Hematopoietic multipotent progenitor cell treated with erythropoietin and hydrocortisone succinate and interleukin-3 and kit ligand, for 6 days (in vitro differentiated cells): Measurements from ENCODE around the gene ODAD2.
A peak's percentile ranks its signal among the peaks of the same experiment; 100 is the strongest.

ENCODE experiments used
- DNase-seq: peaks from one replicate; pipeline ENCODE4 v3.0.0-alpha.2; 2015

Gene ODAD2

GRCh38 chr10:27833792-27834191, 165.1 kb downstream of the ODAD2 start:
- no peak for DNase-seq

DNA sequence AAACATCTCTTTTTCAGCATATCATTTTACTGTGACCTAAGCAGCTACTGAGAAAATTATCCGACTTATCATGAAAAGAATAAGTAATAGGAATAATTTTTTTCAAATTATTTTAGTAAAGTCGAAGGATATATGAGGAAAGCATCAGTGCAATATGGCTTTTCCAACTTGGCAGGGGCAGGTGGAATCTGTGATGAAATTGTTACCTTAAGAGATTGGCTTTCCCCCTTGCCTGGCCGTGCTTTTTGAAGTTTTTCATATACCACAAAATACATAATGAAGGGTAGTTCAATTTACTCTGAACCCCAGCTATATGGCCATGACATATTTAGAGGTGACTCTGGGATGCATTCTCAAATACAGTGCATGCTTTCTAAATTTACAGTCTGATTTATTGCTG, 166.1 kb downstream of the ODAD2 start:
- no peak for DNase-seq

DNA sequence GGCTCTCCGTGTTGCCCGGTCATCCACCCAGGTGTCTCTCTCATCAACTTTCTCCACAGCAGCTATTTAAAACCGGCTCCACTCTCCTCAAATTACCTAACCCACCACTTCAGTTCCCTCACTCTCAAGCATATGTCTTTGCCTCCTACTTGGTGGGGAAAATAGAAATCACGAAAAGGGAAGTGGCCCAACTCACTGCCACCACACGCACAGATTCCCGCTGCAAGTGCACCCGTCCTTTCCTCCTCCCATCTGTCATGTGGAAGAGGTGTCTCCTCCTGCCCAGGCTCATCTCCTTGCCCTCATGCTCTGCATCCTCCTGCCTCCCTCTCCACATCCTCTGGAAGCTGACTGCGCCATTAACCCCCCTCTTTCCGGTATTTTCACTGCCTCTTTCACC, 172.5 kb downstream of the ODAD2 start:
- DNase-seq = no peak

GRCh38 chr10:27822301-27822700, 176.6 kb downstream of the ODAD2 start:
- no peak for DNase-seq

DNA sequence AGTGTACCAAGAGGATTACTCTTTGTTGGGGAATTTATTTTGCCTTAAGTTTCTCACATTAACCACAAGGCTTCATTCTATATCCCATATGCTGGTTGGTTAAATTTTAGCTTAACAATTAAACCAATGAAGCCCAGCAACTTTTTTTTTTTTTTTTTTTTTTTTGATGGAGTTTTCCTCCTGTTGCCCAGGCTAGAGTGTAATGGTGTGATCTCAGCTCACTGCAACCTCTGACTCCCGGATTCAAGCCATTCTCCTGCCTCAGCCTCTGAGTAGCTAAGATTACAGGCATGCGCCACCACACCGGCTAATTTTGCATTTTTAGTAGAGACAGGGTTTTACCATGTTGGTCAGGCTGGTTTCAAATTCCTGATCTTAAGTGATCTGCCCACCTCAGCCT, 178.2 kb downstream of the ODAD2 start:
- DNase-seq = no peak

DNA sequence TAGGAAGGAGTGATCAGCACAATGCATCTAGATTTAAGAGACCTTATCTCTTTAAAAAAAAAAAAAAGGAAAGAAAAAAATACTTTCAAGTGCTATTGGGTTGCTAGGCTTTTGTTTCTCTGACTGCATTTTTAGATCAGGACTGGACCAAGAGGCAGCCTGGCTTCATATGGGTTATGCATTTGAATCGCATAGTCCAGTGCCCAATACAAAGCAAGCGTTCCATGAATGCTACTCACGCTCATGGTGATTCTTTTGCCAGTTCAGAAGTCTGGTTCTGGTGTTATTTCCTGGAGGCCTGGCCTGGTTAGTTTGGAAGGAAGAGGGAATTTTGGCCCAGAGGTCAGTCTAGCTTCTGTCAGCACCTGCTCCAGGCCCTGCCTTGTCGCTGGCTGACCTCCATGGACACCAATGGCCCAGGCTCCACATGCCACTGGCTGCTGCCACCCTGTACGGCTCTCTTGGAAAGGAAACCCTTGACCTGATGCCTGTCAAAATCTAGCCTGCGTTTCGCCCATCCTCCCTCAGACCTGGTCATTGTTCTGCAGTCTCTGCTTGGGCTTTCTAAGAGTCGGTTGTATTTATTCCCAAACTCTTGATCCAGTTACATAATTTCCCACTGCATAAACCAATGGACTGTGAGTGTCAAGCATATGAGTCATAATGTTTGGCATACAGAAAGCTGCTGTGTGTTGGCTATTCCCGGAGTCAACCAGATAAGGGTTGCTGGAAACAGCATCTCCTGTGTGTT, 178.9 kb downstream of the ODAD2 start:
- no peak for DNase-seq

DNA sequence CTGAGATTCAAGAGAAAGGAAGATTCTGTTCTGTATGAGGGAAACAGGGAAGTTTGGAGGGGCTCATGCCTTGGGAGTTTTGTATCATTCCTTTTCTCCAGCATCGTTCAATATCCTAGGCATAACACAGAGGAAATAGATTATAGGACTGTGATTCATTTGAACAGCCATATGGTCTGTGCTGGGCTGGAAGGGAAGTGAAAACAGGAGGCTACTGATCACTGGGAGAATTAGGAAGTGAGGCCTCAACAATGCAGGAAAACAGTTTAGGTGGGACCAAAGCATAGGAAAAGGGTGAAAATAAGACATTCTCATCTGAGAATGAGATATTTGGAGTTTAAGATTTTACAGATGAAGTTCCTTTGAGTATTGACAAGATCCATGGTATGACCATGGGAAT, 182.6 kb downstream of the ODAD2 start:
- no peak for DNase-seq

DNA sequence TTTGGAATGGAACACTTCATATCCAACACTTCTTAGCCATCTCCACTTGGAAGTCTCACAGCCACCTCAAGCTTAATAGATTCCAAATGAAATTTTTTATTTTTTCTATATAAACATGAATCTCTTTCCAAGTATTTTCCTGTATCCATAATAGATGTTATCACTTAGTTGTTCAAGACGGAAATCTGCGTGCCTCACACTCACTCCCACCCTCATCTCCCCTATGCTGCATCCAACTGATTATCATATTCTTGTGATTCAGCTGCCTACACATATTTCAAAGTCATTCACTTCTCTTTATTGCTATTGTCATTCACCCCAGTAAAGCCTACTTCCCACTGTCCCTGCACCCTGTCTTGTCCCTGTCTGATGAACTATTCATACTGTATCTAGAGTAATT, 183.0 kb downstream of the ODAD2 start:
- DNase-seq = no peak

- DNase-seq = no peak
These were observed 183.6 kb downstream of the ODAD2 start for GRCh38 chr10:27815261-27815660.

GRCh38 chr10:27805180-27805579, 193.7 kb downstream of the ODAD2 start:
- DNase-seq = no peak

GRCh38 chr10:27804136-27804535, 194.7 kb downstream of the ODAD2 start:
- DNase-seq = no peak

DNA sequence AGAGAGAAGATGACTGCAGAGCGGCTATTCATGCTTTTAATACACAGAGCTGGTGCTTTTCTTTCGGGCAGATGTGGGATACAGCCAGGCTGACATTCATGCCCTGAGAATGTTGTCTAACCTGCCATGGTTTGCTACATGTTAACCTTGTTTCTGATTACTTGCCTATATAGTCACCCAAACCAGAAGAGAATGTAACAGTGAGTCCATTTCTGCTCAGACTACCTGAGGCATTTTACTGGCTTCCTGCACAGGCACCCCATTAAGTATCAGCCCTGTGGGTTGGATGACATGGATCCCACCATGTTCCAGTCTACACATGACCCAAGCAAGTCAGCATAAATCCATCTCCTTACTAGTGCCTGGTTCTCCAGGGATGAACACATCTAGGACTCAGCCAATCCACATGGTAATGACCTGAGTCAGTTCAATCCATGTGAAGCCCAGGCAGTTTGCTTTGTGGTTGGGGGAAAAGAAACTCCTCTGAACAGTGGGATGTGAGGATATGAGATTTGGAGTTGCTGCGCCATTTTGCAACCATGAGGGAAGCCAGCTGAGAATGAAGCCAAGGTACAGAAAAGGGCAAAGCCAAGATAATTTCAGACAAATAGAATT, 197.6 kb downstream of the ODAD2 start:
- DNase-seq = no peak

- DNase-seq = no peak
These were observed 199.8 kb downstream of the ODAD2 start for GRCh38 chr10:27799046-27799445.

DNA sequence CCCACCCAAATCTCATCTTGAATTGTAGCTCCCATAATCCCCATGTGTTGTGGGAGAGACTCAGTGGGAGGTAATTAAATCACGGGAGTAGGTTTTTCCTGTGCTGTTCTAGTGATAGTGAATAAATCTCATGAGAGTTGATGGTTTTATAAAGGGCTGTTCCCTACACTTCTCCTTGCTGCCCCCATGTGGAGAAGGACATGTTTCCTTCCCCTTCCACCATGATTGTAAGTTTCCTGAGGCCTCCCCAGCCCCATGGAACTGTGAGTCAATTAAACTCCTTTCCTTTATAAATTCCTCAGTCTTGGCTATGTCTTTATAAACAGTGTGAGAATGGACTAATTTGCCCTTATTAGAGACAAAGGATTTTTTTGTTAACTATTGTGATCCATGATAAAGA, 204.7 kb downstream of the ODAD2 start:
- peak; percentile 25 for DNase-seq

- DNase-seq = no peak
These were observed 206.7 kb downstream of the ODAD2 start for GRCh38 chr10:27792216-27792615.

DNA sequence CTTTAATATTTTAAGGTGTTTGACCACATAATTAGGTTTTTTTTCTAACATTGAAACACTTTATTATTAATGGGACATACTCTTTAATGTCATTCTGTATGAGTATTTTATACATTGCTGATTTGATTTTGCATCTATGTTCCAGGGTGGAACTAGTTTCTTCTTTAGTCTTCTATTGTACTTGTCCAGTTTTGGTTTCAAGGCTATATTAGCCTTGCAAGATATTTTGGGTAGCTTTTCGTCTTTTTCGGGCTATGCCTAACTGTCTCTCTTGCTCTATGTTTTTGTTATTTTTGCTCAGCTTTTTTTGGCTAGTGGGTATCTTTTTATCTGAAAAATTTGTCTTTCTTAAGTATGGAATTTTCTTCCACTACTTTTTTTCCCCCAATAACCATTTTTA, 214.6 kb downstream of the ODAD2 start:
- no peak for DNase-seq

- peak; percentile 61 for DNase-seq
These were observed 215.2 kb downstream of the ODAD2 start for GRCh38 chr10:27783660-27784059.

GRCh38 chr10:27779462-27780015, 219.3 kb downstream of the ODAD2 start:
- no peak for DNase-seq

DNA sequence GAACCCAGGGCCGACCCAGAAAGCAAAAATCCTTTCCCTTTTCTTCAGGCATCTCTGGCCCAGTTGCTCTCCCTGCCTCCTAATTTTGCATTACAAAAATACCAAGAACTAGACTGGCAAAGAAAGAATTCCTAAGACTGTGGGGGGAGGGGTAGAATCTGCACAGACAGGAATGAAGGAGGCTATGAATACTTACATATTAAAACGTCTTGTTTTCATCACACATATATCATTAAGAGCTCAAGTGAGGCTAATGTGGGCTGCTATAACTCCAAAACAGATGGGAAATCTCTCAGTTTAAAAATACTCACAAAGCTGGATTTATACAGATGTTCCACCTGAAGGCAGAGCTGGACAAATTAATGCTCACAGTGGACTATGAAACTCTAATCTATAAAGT, 224.0 kb downstream of the ODAD2 start:
- DNase-seq = no peak

GRCh38 chr10:27771231-27771630, 227.6 kb downstream of the ODAD2 start:
- no peak for DNase-seq

DNA sequence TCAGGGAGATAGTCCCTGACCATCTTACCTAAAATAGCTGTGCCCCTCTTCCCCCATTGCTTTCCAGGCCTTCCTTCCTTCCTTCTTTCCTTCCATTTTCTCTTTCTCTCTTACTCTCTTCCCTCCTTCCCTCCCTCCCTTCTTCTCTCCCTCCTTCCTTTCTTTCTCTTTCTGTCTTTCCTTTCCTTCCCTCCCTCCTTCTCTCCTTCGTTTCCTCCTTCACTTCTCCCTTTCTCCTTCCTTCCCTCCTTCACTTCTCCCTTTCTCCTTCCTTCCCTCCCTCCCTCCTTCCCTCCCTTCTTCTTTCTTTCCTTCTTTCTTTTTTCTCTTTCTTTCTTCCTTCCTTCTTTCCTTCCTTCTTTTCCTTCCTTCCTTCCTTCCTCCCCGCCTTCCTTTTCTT, 228.7 kb downstream of the ODAD2 start:
- DNase-seq = no peak
